A549 (cell line): ENCODE results near the gene CLASP1. TPM values are rescaled to one million over a fixed set of nuclear protein-coding genes. Genes with fewer than 3 reads are reported as not detected.
A peak's percentile ranks its signal among the peaks of the same experiment; 100 is the strongest.

ENCODE experiments used
- ATAC-seq, 2 experiments: fragments of 200-7000 bp in 1 of 2; fragments of >200 bp in 1 of 2; cut with Nextera tagmentation in 1 of 2; cut with Tn5 transposase in 1 of 2; 3 replicates each; pipeline versions ENCODE4 v1.8.0 to v1.9.1; 2018 to 2020; ENCODE audit warnings: mild to moderate bottlenecking in 1 of 2, moderate library complexity in 1 of 2
- CTCF ChIA-PET: fragments of 300-600 bp; sonication (Branson Sonifier 250); formaldehyde crosslinking; extraction: SDS; loops from one replicate; lab custom pipeline; 2021; ENCODE audit warnings: antibody characterized with exemption, inconsistent platforms; lab: Yijun Ruan, JAX
- POLR2A ChIA-PET: fragments of 350-600 bp; formaldehyde crosslinking; extraction: SDS; loops from one replicate; lab custom pipeline; 2021; ENCODE audit warnings: antibody characterized with exemption, inconsistent platforms; lab: Yijun Ruan, JAX
- DNase-seq, 2 experiments: peaks; one replicate each; pipeline versions ENCODE4 v3.0.0 to v3.0.0-alpha.2; 2011 to 2016; ENCODE audit warnings: low read depth in 1 of 2, low spot score in 1 of 2
- FAIRE-seq: peaks from 2 replicates; lab custom pipeline; 2011; peaks lifted over from hg19 to GRCh38; lab: Jason Lieb, UNC
- H3K27ac ChIP-seq, 2 experiments: fragments of >200 bp; sonication (Bioruptor Twin); formaldehyde crosslinking; 3 replicates each; pipeline ENCODE4 v1.5.1; 2016 to 2017
- H3K4me1 ChIP-seq: fragments of >200 bp; sonication (Bioruptor Twin); formaldehyde crosslinking; 3 replicates; pipeline ENCODE4 v1.6.1; 2016
- H3K4me2 ChIP-seq: fragments of >200 bp; sonication (Bioruptor Twin); formaldehyde crosslinking; 3 replicates; pipeline ENCODE4 v1.6.1; 2016
- H3K4me3 ChIP-seq: fragments of >200 bp; sonication (Bioruptor Twin); formaldehyde crosslinking; 3 replicates; pipeline ENCODE4 v1.5.1; 2016
- H3K9me3 ChIP-seq: fragments of >200 bp; sonication (Bioruptor Twin); formaldehyde crosslinking; 3 replicates; pipeline ENCODE4 v1.6.1; 2016
- ATOH8 ChIP-seq: fragments of 250-450 bp; sonication (Bioruptor Pico); IDR thresholded peaks from 2 replicates; pipeline ENCODE4 v1.5.0; 2020; ENCODE audit warnings: low read depth, mild to moderate bottlenecking, moderate library complexity
- BCL3 ChIP-seq: fragments of >200 bp; sonication (Bioruptor Twin); formaldehyde crosslinking; IDR thresholded peaks from 3 replicates; pipeline ENCODE4 v1.6.1; 2016
- BHLHE40 ChIP-seq: IDR thresholded peaks from 2 replicates; pipeline ENCODE4 v1.6.1; 2012; ENCODE audit warnings: low read depth, low read length, inconsistent platforms
- CBX8 ChIP-seq: fragments of 200-600 bp; sonication (generic); IDR thresholded peaks from 2 replicates; pipeline ENCODE4 v1.6.1; 2016
- CHD2 ChIP-seq: fragments of 150-350 bp; IDR thresholded peaks from 2 replicates; pipeline ENCODE4 v1.6.1; 2014; ENCODE audit warnings: low read length; ENCODE audit not compliant: partially characterized antibody
- CHD4 ChIP-seq: fragments of 200-600 bp; sonication (generic); IDR thresholded peaks from 2 replicates; pipeline ENCODE4 v1.6.1; 2016; ENCODE audit warnings: antibody characterized with exemption, mild to moderate bottlenecking, borderline replicate concordance
- FOSB ChIP-seq: fragments of 250-450 bp; sonication (Bioruptor Pico); IDR thresholded peaks from 2 replicates; pipeline ENCODE4 v1.5.0; 2020; ENCODE audit warnings: mild to moderate bottlenecking, moderate library complexity
- FOXS1 ChIP-seq: fragments of 250-450 bp; sonication (Bioruptor Pico); IDR thresholded peaks from 2 replicates; pipeline ENCODE4 v1.5.0; 2020; ENCODE audit warnings: mild to moderate bottlenecking, moderate library complexity
- HDAC2 ChIP-seq: fragments of 200-600 bp; sonication (generic); IDR thresholded peaks from 2 replicates; pipeline ENCODE4 v1.6.1; 2016
- HOXA7 ChIP-seq: fragments of 250-450 bp; sonication (Bioruptor Pico); IDR thresholded peaks from 2 replicates; pipeline ENCODE4 v1.5.0; 2020; ENCODE audit warnings: mild to moderate bottlenecking, moderate library complexity
- JUNB ChIP-seq: fragments of >200 bp; sonication (Bioruptor Twin); formaldehyde crosslinking; IDR thresholded peaks from 2 replicates; pipeline ENCODE4 v1.6.1; 2016
- KDM1A ChIP-seq: fragments of 200-600 bp; sonication (generic); IDR thresholded peaks from 2 replicates; pipeline ENCODE4 v1.6.1; 2016; ENCODE audit warnings: low read depth, mild to moderate bottlenecking
- MAZ ChIP-seq: fragments of 150-350 bp; IDR thresholded peaks from 2 replicates; pipeline ENCODE4 v1.6.1; 2014; ENCODE audit warnings: antibody characterized with exemption, low read depth, low read length, borderline replicate concordance
- NR3C1 ChIP-seq: fragments of >200 bp; sonication (Bioruptor Twin); formaldehyde crosslinking; IDR thresholded peaks from 3 replicates; pipeline ENCODE4 v1.6.1; 2017
- PHF8 ChIP-seq: fragments of 200-600 bp; sonication (generic); IDR thresholded peaks from 2 replicates; pipeline ENCODE4 v1.6.1; 2016; ENCODE audit warnings: low read depth, mild to moderate bottlenecking, antibody characterized with exemption, moderate library complexity, borderline replicate concordance
- POLR2AphosphoS2 ChIP-seq: conservative IDR thresholded peaks from 2 replicates; pipeline ENCODE4 v1.6.1; 2012; ENCODE audit warnings: low read length, improper control_type of control experiment, inconsistent platforms
- RAD21 ChIP-seq, 2 experiments: fragments of >200 bp in 1 of 2; sonication (Bioruptor Twin) in 1 of 2; formaldehyde crosslinking in 1 of 2; IDR thresholded peaks in 1 of 2; conservative IDR thresholded peaks in 1 of 2; 2 replicates in 1 of 2; 3 replicates in 1 of 2; pipeline ENCODE4 v1.6.1; 2012 to 2018; ENCODE audit warnings: inconsistent platforms in 1 of 2
- TFCP2L1 ChIP-seq: fragments of 250-450 bp; sonication (Bioruptor Pico); IDR thresholded peaks from 2 replicates; pipeline ENCODE4 v1.5.0; 2021; ENCODE audit warnings: mild to moderate bottlenecking
- WGBS: methylation state at CpG from one replicate; pipeline ENCODE4 v1.1.6; 2017; ENCODE audit errors: missing lambda C conversion rate; 5-methylcytosine and 5-hydroxymethylcytosine counted together
- polyA plus RNA-seq, 4 experiments: library from polyadenylated mRNA; depleted of rRNA in 3 of 4; stranded (reverse); fragments of >200 nt; fragmentation: RNase III in 1 of 4; extraction: RNeasy Plus Mini Kit Qiagen cat#74134 plus additional on column Dnase treatment in 1 of 4; gene quantifications; 2 replicates in 3 of 4; 3 replicates in 1 of 4; pipeline ENCODE4 v1.2.3, GENCODE V29; 2011 to 2017

CLASP1 gene
- polyA plus RNA-seq, 2 of the 4 experiments (the other 2 are of a cell fraction), result 11.7 to 15.8 TPM

GRCh38 chr2:121545257-121545656 is 104.0 kb downstream of the CLASP1 start:
- WGBS, result 89% methylated on average over 7 of the region's 7 CpGs

GRCh38 chr2:121541495-121541894 is 107.8 kb downstream of the CLASP1 start:
- Histone ChIP-seq H3K27ac (no peak overlapping the region), H3K4me2 (no peak overlapping the region), H3K9me3 (no peaks in the 10 kb centered on the region), H3K4me3 (no peak overlapping the region), H3K4me1 (no peaks in the 10 kb centered on the region)
- POLR2A ChIA-PET, result interaction anchor here (0.6 to 1.3 kb wide), 2 partner anchors 11 to 12 kb away, joined by 5 to 6 read pairs; partner anchors contain the start of gene RNU4ATAC
- FAIRE-seq (no peak), ATAC-seq (no peak), DNase-seq (no peak)
- WGBS, result 88% methylated on average over 7 of the region's 7 CpGs
- CTCF ChIA-PET, result interaction anchor here (1.2 to 1.3 kb wide), 2 partner anchors 9 to 24 kb away, joined by 3 read pairs; no protein-coding TSS in a partner anchor
- no peak for TF ChIP-seq FOXS1
- no peak for TF ChIP-seq KDM1A
- no peak for TF ChIP-seq NR3C1
- no peak for TF ChIP-seq TFCP2L1

More at GRCh38 chr2:121545257-121545656, 104.0 kb downstream of the CLASP1 start:
- H3K4me1 ChIP-seq, result no peaks in the 10 kb centered on the region
- POLR2A ChIA-PET, result interaction anchor here (1.5 kb wide), 1 partner anchor 15 kb away, joined by 3 read pairs; the partner anchor contains the start of gene RNU4ATAC
- no peak overlapping the region for H3K4me2 ChIP-seq
- CTCF ChIA-PET, result no interaction called here
- FAIRE-seq (no peak), DNase-seq (no peak), ATAC-seq (no peak)
- TF ChIP-seq BHLHE40, result no peak
- no peak for TF ChIP-seq ATOH8 (CRISPR knock-in tag)
- no peak overlapping the region for H3K4me3 ChIP-seq
- 0 out of 3 replicates have a peak, but pooled peaks cover 3% of the 10 kb centered on the region for H3K9me3 ChIP-seq
- no peak overlapping the region for H3K27ac ChIP-seq

- ChIA-PET CTCF (interaction anchor here (1.3 to 1.6 kb wide), 2 partner anchors 9 to 11 kb away, joined by 3 read pairs; partner anchors contain the start of gene RNU4ATAC), POLR2A (no interaction called here)
- FAIRE-seq, result no peak
- TF ChIP-seq RAD21 (conservative IDR thresholded peaks at IDR 0.05 in 1 of 2, IDR thresholded peaks at IDR 0.05 in 1 of 2) (no peak), CHD4 (no peak), BCL3 (no peak), MAZ (no peak), PHF8 (no peak), NR3C1 (no peak), CHD2 (no peak)
- WGBS, result 75% methylated on average over 4 of the region's 4 CpGs
- no peaks in the 10 kb centered on the region for H3K9me3 ChIP-seq
- no peaks in the 10 kb centered on the region for H3K4me1 ChIP-seq
- no peak overlapping the region for H3K27ac ChIP-seq
- no peak for DNase-seq
- no peak for ATAC-seq
- H3K4me3 ChIP-seq, result no peak overlapping the region
- H3K4me2 ChIP-seq, result peak overlapping the region; percentile 8; the same call in 1 of the 3 replicates
Measured at GRCh38 chr2:121539750-121540469, 109.4 kb downstream of the CLASP1 start.

GRCh38 chr2:121536850-121537557 is 112.3 kb downstream of the CLASP1 start:
- no peaks in the 10 kb centered on the region for H3K9me3 ChIP-seq
- 87% methylated on average over 9 of the region's 9 CpGs for WGBS
- no peak for ATAC-seq
- H3K4me3 ChIP-seq, result no peak overlapping the region
- TF ChIP-seq ATOH8 (CRISPR knock-in tag) (no peak), FOSB (CRISPR knock-in tag) (no peak), HOXA7 (CRISPR knock-in tag) (no peak), HDAC2 (no peak), CBX8 (no peak), JUNB (no peak), POLR2AphosphoS2 (no peak)
- FAIRE-seq, result no peak
- peaks cover 13% of the 10 kb centered on the region for H3K4me1 ChIP-seq
- no peak for DNase-seq
- no peak overlapping the region for H3K27ac ChIP-seq
- POLR2A ChIA-PET, result no interaction called here
- no peak overlapping the region for H3K4me2 ChIP-seq
- CTCF ChIA-PET, result interaction anchor here (0.6 to 1.6 kb wide), 3 partner anchors 11 to 1301 kb away, joined by 3 to 6 read pairs (median 5); no protein-coding TSS in a partner anchor
